22Rv1 (cell line): ENCODE data around the gene TPST1.

ENCODE experiments used
- ZFX ChIP-seq: fragments of 450-650 bp; IDR thresholded peaks from 2 replicates; pipeline ENCODE4 v1.6.1; 2017; ENCODE audit warnings: antibody characterized with exemption, borderline replicate concordance
- TF ChIP-seq, protein P1 (sequence below): fragments of 450-650 bp; IDR thresholded peaks from 2 replicates; pipeline ENCODE4 v1.5.1; 2017; ENCODE audit warnings: mild to moderate bottlenecking

DNA sequence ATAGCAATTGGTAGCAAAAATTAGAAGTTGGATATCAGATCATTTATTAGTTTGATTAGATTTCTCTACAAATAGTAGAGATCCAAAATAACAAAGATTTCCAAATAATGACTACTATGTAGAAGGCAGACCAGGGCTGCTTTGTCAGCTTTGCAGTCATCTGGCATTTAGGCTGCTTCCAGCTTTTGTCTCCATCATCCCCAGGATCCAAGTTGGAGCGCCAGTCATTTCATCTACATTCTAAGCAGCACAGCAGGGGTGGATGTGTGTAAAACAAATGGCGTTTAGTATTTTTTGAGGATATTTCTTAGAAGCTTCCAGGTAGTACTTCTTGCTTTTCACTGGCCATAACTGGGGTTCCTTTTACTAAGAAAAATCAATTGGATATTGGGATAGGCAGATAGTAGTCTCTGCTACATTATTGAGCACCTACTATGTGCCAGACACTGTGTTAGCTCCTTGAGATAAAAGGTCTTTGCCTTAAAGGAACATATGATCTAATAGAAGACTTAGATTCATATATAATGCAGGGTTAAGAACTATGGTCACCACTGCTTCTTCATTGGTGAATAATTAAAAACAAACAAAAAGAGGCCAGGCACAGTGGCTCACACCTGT lies 41.5 kb downstream of the TPST1 start:
- TF ChIP-seq, protein P1, sequence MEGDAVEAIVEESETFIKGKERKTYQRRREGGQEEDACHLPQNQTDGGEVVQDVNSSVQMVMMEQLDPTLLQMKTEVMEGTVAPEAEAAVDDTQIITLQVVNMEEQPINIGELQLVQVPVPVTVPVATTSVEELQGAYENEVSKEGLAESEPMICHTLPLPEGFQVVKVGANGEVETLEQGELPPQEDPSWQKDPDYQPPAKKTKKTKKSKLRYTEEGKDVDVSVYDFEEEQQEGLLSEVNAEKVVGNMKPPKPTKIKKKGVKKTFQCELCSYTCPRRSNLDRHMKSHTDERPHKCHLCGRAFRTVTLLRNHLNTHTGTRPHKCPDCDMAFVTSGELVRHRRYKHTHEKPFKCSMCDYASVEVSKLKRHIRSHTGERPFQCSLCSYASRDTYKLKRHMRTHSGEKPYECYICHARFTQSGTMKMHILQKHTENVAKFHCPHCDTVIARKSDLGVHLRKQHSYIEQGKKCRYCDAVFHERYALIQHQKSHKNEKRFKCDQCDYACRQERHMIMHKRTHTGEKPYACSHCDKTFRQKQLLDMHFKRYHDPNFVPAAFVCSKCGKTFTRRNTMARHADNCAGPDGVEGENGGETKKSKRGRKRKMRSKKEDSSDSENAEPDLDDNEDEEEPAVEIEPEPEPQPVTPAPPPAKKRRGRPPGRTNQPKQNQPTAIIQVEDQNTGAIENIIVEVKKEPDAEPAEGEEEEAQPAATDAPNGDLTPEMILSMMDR: no peak
- TF ChIP-seq ZFX: no peak
